HG03064 (cell line): ENCODE measurements around the gene STRIP1.
"Not testable (repeated sequence)": the region's sequence is repeated elsewhere in the genome, so short reads cannot be mapped to it uniquely, and the experiment has no call there.

Experiments
- ATAC-seq: cut with Tn5 transposase; IDR thresholded peaks from one replicate; pipeline ENCODE4 v1.9.1; 2021; ENCODE audit warnings: low read depth; ENCODE audit not compliant: unreplicated experiment

STRIP1 gene

GRCh38 chr1:110067893-110068645 lies 33.6 kb downstream of the STRIP1 start:
- ATAC-seq, result no peak

- ATAC-seq, result no peak
Observed at GRCh38 chr1:110068646-110069403, 34.4 kb downstream of the STRIP1 start.

- ATAC-seq, result no peak
Observed at GRCh38 chr1:110069404-110070281, 35.2 kb downstream of the STRIP1 start.

DNA sequence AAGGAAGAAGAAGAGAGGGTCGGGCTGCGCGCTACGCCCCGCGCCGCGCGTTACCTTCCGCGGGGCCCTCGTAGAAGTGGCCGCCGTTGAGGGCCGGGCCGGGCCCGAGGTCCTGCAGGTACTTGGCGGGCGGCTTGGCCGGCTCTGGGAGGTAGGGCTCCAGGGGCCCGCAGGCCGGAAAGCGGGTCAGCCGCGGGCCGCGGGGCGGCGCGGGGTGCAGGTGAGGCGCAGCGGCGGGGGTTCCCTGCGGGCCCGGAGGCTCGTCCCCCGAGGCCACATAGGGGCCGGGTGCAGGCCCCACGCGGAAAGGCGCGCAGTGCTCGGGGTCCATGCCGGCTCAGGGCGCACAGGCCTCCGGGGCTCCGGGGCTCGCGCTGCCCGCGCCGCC lies 35.9 kb downstream of the STRIP1 start:
- ATAC-seq, result no peak

- no peak for ATAC-seq
Observed at GRCh38 chr1:110070671-110071242, 36.3 kb downstream of the STRIP1 start, which contains the start of gene ALX3. Gene ALX3 (minus strand): TSS chr1:110070672. CDS start chr1:110070612, 60 bp downstream.

GRCh38 chr1:110074166-110074565 lies 39.7 kb downstream of the STRIP1 start:
- no peak for ATAC-seq

GRCh38 chr1:110076789-110077500 lies 42.5 kb downstream of the STRIP1 start:
- no peak for ATAC-seq

- ATAC-seq, result not testable (repeated sequence)
Observed at GRCh38 chr1:110079995-110080394, 45.6 kb downstream of the STRIP1 start.

- ATAC-seq, result no peak
Observed at GRCh38 chr1:110081061-110081460, 46.6 kb downstream of the STRIP1 start.

GRCh38 chr1:110082477-110082876 lies 48.1 kb downstream of the STRIP1 start:
- no peak for ATAC-seq

DNA sequence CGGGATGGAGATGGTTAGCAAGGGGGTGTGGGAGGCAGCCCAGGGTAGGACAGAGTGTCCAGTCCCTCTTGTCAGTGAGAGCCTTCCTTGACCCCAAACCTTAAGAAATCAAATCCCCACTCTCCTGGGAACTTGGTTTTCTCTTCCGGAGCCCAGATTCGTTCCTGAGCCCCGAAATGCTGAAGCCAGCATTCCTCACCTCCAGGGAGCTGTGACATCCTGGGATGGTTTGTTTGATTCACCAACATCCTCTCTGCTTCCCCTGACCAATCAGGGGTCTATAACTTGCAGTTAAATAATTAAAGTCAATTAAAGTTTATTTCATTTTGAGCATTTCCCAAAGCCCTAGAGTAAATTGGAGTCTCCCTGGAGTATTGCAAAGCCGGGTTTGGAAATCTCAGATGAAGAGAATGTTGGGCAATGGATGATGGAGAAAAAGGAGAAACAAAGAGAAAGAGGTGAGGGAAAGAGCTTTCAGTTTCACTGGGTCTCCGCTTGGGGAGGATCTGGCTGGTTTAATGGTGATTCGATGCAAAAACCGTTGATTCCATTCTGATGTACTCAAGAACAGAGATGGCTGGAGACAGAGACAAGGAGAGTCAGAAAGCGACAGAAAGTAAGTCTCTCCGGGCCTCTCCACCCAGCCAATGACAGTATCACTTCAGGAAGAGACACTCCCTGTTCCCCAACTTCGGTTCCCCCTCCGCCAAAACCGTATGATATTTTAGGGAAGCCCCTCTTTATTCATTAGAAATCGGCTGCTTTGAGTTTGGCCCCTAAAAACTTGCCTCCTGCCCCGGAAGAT lies 48.8 kb downstream of the STRIP1 start:
- no peak for ATAC-seq

- ATAC-seq, result no peak
Observed at GRCh38 chr1:110083866-110084226, 49.4 kb downstream of the STRIP1 start.

DNA sequence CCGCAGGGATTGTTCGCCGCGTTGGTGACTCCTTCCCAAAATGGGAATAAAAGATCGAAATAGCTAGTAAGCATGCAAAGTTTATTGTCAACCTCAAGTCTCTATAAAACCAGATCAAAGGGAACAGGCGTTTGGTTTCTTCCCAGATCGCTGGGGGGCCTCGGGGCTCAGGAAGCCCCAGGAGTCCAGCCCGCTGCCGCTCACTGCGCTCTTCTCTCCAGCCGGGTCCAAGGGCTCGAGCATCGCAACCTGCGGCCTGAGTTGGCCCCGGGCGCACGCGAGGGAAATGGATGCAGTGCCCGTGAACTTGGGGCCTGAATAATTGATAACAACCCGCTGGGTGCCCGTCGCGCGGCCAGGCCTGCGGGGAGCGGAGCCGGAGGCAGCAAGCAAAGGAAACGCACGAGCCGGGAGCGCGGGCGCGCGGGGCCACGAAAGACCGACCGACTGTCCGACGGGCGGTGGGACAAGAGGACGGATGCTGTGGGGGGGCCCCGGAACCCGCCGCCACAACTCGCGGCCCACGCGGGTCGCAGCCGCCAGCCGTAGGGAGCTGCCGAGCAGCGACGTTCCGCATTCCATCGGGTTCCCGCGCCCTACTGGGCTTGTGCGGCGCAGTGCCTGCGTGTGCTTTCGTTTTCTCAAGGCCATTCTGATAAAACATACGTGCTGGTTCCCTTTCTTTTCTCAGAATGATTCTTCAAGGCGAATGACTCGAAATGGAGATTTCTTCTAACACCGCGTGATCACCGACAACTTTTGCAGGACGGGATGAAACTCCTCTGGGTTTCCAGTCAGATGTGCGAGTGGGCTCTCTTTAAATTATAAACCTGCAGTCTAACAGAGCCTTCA lies 50.0 kb downstream of the STRIP1 start:
- no peak for ATAC-seq

- no peak for ATAC-seq
Observed at GRCh38 chr1:110085671-110086070, 51.2 kb downstream of the STRIP1 start.

DNA sequence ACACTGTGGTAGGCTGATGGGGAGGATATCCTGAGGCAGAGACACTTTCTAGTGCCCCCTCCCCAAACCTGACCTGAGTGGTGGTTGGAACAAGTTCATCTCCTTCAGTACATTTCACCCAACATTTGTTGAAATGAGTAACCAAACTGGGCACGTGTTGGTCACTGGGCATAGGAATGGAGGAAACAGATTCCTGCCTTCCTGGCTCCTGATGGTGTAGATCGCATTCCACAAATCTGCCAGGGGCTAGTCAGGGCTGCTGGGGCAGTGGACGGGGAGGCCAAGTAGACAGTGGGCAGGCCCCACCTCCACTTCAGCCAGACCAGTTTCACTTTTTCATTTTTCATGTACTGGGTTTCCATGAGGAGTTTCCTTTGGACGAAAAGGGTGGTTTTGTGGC lies 52.5 kb downstream of the STRIP1 start:
- ATAC-seq, result no peak

DNA sequence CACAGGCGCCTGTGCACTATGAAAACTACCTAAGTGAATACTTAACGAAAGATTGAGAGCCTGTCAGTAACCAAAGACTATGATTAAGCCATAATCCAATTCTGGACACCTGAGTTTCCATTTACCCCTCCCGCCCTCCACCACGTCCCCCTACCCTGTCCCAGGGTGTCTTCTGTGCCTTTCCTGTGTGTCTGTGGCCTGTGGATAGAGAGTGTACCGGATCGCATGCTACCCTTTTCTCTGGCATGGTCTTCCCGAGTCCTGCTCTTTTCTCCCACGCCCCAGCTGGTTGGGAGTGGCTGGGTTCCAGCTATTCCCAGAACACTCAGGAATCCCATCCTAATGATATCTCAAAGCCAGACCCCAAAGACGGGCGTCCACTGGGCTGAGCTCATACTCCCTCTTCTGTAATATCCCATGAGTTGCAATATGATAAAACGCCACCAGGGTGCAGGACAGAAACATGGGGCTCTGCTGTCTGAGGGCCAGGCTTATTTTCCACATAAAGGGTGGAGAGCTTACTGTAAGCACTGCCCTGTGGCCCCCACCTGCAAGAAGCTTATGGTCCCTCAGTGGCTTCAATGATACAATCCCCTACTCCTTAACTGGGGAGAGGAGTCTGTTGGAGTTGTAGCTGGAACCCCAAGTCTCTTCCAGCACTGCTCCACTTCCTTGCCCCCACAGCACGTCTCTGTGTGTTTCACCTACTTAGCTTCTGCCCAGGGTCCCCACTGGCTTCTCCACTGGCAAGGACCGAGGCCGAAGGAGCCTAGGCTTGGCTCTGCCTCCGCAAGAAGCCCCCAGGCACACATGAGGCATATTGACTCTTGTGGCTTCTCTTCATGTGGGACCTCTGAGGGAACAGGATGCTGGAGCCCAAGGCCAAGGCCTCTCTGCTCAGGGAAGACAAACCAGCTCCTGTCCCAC lies 53.7 kb downstream of the STRIP1 start:
- ATAC-seq, result no peak

DNA sequence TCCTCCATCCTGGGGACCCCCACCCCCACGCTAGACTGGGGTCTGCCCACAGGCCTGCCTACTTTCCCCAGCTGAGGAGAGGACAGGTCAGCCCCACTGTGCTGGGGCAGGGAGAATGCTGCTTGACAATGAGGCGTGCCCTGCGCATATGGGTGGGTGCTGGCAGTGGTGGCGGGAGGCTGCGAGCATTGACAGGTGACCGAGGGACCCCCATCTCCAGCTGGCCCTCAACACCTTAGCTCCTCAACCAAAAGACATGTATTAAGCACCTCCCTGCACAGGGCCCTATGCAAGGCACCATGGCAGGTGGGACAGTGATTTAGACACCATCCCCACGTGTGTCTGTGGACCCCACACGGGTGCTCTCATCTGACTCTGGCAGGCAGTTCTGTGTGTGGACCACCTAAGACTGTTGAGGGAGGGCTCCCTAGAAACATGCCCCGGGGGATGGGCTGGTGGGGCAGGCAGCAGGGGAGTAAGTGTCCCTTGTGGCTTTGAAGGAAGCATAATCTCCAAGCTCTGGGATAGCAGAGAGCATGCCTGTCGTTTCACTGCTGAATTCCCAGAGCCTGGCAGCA lies 54.4 kb downstream of the STRIP1 start:
- ATAC-seq, result no peak
